K562 (cell line): Measurements from ENCODE around the gene FGF14. TPM values are rescaled to one million over a fixed set of nuclear protein-coding genes. Genes with fewer than 3 reads are reported as not detected.

ENCODE experiments used
- ATAC-seq: fragments of 200-7000 bp; cut with Tn5 transposase; 3 replicates; pipeline ENCODE4 v1.9.1; 2020; ENCODE audit warnings: moderate library complexity
- BruUV-seq: library from RNA; stranded (reverse); fragments of 400-500 nt; replicated peaks from 2 replicates; lab custom pipeline; 2021; lab: Mats Ljungman, UMichigan
- CTCF ChIA-PET: fragments of 300-600 bp; formaldehyde crosslinking; extraction: SDS; loops from one replicate; lab custom pipeline; 2021; ENCODE audit warnings: low intra/inter-chr PET ratio; lab: Yijun Ruan, JAX
- POLR2A ChIA-PET: fragments of 300-600, 350-650 bp; sonication (Branson Sonifier 250); formaldehyde crosslinking; extraction: SDS; loops from one replicate; lab custom pipeline; 2021; ENCODE audit warnings: antibody characterized with exemption, inconsistent platforms; lab: Yijun Ruan, JAX
- DNase-seq, 4 experiments: peaks; one replicate each; pipeline versions ENCODE4 v3.0.0 to v3.0.0-alpha.2; 2011 to 2018; ENCODE audit warnings: low spot score in 3 of 4, mixed read lengths in 3 of 4; ENCODE audit errors: extremely low read depth in 1 of 4
- FAIRE-seq: peaks from 2 replicates; lab custom pipeline; 2011; peaks lifted over from hg19 to GRCh38; lab: Jason Lieb, UNC
- H2AFZ ChIP-seq: 2 replicates; pipeline ENCODE4 v1.6.0; 2011; ENCODE audit warnings: low read depth, low read length, control low read depth, inconsistent platforms
- H3K27ac ChIP-seq: fragments of 200-600 bp; 3 replicates; pipeline ENCODE4 v1.8.0; 2011; ENCODE audit warnings: low read depth, mild to moderate bottlenecking, control low read depth, inconsistent platforms, low read length, moderate library complexity, mixed read lengths; ENCODE audit errors: extremely low read depth
- H3K27me3 ChIP-seq, 2 experiments: fragments of 300-600 bp in 1 of 2; 2 replicates in 1 of 2; 3 replicates in 1 of 2; pipeline versions ENCODE4 v1.6.0 to v1.8.0; 2011; ENCODE audit warnings: inconsistent platforms in 2 of 2, low read length in 2 of 2, mild to moderate bottlenecking in 1 of 2, mixed read lengths in 1 of 2, moderate library complexity in 1 of 2; ENCODE audit not compliant: control insufficient read depth in 2 of 2, insufficient read depth in 2 of 2
- H3K36me3 ChIP-seq: fragments of 300-600 bp; 3 replicates; pipeline ENCODE4 v1.8.0; 2011; ENCODE audit warnings: mild to moderate bottlenecking, low read length, inconsistent platforms; ENCODE audit not compliant: control insufficient read depth, insufficient read depth
- H3K4me1 ChIP-seq, 2 experiments: fragments of 200-600 bp in 1 of 2; replicated peaks in 1 of 2; 2 replicates in 1 of 2; 3 replicates in 1 of 2; pipeline versions ENCODE4 v1.5.1 to v1.8.0; 2011; ENCODE audit warnings: inconsistent platforms in 2 of 2, low read length in 2 of 2, mild to moderate bottlenecking in 1 of 2, mixed read lengths in 1 of 2, moderate library complexity in 1 of 2; ENCODE audit not compliant: control insufficient read depth in 2 of 2, insufficient read depth in 2 of 2
- H3K4me2 ChIP-seq: 2 replicates; pipeline ENCODE4 v1.6.1; 2011; ENCODE audit warnings: low read length, control low read depth, inconsistent platforms, mixed read lengths; ENCODE audit not compliant: insufficient read depth
- H3K4me3 ChIP-seq: fragments of 200-600 bp; sonication (generic), shearing (Covaris generic); 2 replicates; pipeline ENCODE4 v1.5.1; 2016; ENCODE audit warnings: control low read depth, inconsistent platforms
- H3K79me2 ChIP-seq: fragments of 200-600 bp; 3 replicates; pipeline ENCODE4 v1.8.0; 2011; ENCODE audit warnings: low read length, inconsistent platforms; ENCODE audit not compliant: control insufficient read depth, insufficient read depth
- H3K9ac ChIP-seq, 2 experiments: 2 replicates each; pipeline versions ENCODE4 v1.6.0 to v1.6.1; 2011; ENCODE audit warnings: low read depth in 2 of 2, low read length in 2 of 2, control low read depth in 1 of 2, inconsistent platforms in 1 of 2, mild to moderate bottlenecking in 1 of 2, mixed read lengths in 1 of 2; ENCODE audit not compliant: insufficient read depth in 1 of 2
- H3K9me1 ChIP-seq: one replicate; pipeline ENCODE4 v1.6.0; 2011; ENCODE audit warnings: inconsistent platforms, mild to moderate bottlenecking, low read length, moderate library complexity; ENCODE audit not compliant: control insufficient read depth, insufficient read depth
- H3K9me3 ChIP-seq: replicated peaks from 2 replicates; pipeline ENCODE4 v1.5.1; 2011; ENCODE audit warnings: low read depth, low read length, inconsistent platforms; ENCODE audit not compliant: control insufficient read depth, insufficient read depth
- H4K20me1 ChIP-seq: replicated peaks from 2 replicates; pipeline ENCODE4 v1.6.1; 2011; ENCODE audit warnings: low read length, inconsistent platforms, mixed read lengths; ENCODE audit not compliant: control insufficient read depth, insufficient read depth
- CHCHD3 ChIP-seq: fragments of 250-450 bp; sonication (Bioruptor Pico); IDR thresholded peaks from 2 replicates; pipeline ENCODE4 v2.1.2; 2022; ENCODE audit warnings: mild to moderate bottlenecking
- EWSR1 ChIP-seq: fragments of 450-650 bp; IDR thresholded peaks from 2 replicates; pipeline ENCODE4 v1.6.1; 2018; ENCODE audit warnings: borderline replicate concordance, mild to moderate bottlenecking, low read depth, moderate library complexity; ENCODE audit not compliant: partially characterized antibody
- HNRNPK ChIP-seq: fragments of 200-400 bp; formaldehyde crosslinking; IDR thresholded peaks from one replicate; pipeline ENCODE4 v1.6.1; 2018; ENCODE audit warnings: mild to moderate bottlenecking, low read depth, low read length; ENCODE audit not compliant: poor library complexity, severe bottlenecking
- SMARCA4 ChIP-seq: fragments of 450-650 bp; IDR thresholded peaks from 2 replicates; pipeline ENCODE4 v1.6.1; 2016
- ZNF212 ChIP-seq: fragments of 450-650 bp; formaldehyde crosslinking; IDR thresholded peaks from 2 replicates; pipeline ENCODE4 v1.4.0; 2020; ENCODE audit warnings: mild to moderate bottlenecking
- ZSCAN29 ChIP-seq: fragments of 450-650 bp; IDR thresholded peaks from 2 replicates; pipeline ENCODE4 v1.6.1; 2017
- WGBS: fragments of 100-300 bp; shearing (Covaris generic); methylation state at CpG from one replicate; pipeline ENCODE4 v1.1.6; 2016; ENCODE audit warnings: low coverage, mixed read lengths; ENCODE audit not compliant: insufficient coverage; ENCODE audit errors: missing lambda C conversion rate; 5-methylcytosine and 5-hydroxymethylcytosine counted together
- in situ Hi-C: fragments of 300-500 bp; cut with MboI; formaldehyde crosslinking; loops from 4 replicates; pipeline ENCODE4 v1.15.0; 2018; ENCODE audit warnings: inconsistent platforms, mixed read lengths
- intact Hi-C: fragments of 100-400 bp; cut with micrococcal nuclease; formaldehyde crosslinking; loops from 2 replicates; pipeline ENCODE4 v1.14.2; 2022
- polyA plus RNA-seq, 8 experiments: library from polyadenylated mRNA; depleted of rRNA in 4 of 8; stranded (reverse) in 5 of 8; unstranded in 3 of 8; fragments of >200 nt; fragmentation: Nextera tagmentation in 2 of 8; fragmentation: Illumina TruSeq in 1 of 8; extraction: Ambion mirVana in 2 of 8; extraction: Trizol in 1 of 8; gene quantifications; 2 replicates each; pipeline versions ENCODE4 v1.2.1 to v1.2.3, GENCODE V29; 2011 to 2014; ENCODE audit warnings: inconsistent platforms in 1 of 8, missing spikeins in 1 of 8
- total RNA-seq, 7 experiments: library from RNA; depleted of rRNA in 6 of 7; stranded (reverse); fragments of >200 nt in 6 of 7; fragmentation: Illumina TruSeq in 2 of 7; extraction: Trizol in 2 of 7; gene quantifications; 2 replicates each; pipeline versions ENCODE4 v1.2.1 to v1.2.3, GENCODE V29; 2011 to 2021; ENCODE audit warnings: low replicate concordance in 1 of 7
- TF ChIP-seq, protein P1 (sequence below): fragments of 250-450 bp; sonication (Bioruptor Pico); IDR thresholded peaks from 2 replicates; pipeline ENCODE4 v1.5.0; 2020; ENCODE audit warnings: mild to moderate bottlenecking, borderline replicate concordance
- TF ChIP-seq, protein P2 (sequence below), 3 experiments: fragments of 200-800 bp in 1 of 3; sonication (Bioruptor generic) in 1 of 3; sonication (generic) in 1 of 3; formaldehyde crosslinking in 1 of 3; IDR thresholded peaks; 2 replicates each; pipeline versions ENCODE4 v1.6.1 to v1.8.0; 2016 to 2022; ENCODE audit warnings: mild to moderate bottlenecking in 2 of 3, missing compliant biosample characterization in 2 of 3, missing genetic modification characterization in 2 of 3, missing genetic modification reagents in 1 of 3
- TF ChIP-seq, protein P3 (sequence below): fragments of 250-450 bp; sonication (Bioruptor Pico); IDR thresholded peaks from 2 replicates; pipeline ENCODE4 v1.5.1; 2021; ENCODE audit warnings: mild to moderate bottlenecking
- TF ChIP-seq, protein P4 (sequence below): fragments of 450-650 bp; formaldehyde crosslinking; IDR thresholded peaks from 2 replicates; pipeline ENCODE4 v1.4.0; 2020; ENCODE audit warnings: mild to moderate bottlenecking, moderate library complexity

The FGF14 gene
- total and polyA plus RNA-seq, 9 of the 15 experiments (the other 6 are each of a cell fraction or from before 2014, with no cell fraction given), result not detected

DNA sequence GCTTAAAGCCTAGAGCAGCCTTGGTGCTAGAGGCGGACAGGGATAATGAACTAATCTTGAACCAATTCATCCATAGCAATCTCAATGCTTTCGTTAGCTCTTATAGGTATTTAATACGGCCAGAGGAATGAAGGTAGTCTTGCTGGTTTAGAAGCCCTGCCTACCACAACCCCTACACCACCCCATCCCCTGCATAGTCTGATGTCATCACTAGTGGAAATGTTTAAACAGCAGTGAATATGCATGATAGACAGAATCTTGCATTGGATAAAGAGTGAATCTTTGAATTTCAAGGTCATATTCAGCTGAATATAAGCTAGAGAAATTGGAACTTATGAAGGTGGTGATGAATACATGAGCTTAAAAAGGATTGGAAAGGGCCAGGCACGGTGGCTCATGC, 627.5 kb downstream of the FGF14 start:
- H4K20me1 ChIP-seq, result no peaks in the 10 kb centered on the region
- no peak for ATAC-seq
- no peaks in the 10 kb centered on the region for H3K79me2 ChIP-seq
- no peak overlapping the region for H3K4me2 ChIP-seq
- no peaks in the 10 kb centered on the region for H3K27me3 ChIP-seq
- POLR2A ChIA-PET, result no interaction called here
- intact Hi-C loops (no loop called here), in situ Hi-C loops (no loop called here)
- DNase-seq, result no peak
- no peaks in the 10 kb centered on the region for H3K36me3 ChIP-seq
- TF ChIP-seq EWSR1, result no peak
- TF ChIP-seq, protein P1, sequence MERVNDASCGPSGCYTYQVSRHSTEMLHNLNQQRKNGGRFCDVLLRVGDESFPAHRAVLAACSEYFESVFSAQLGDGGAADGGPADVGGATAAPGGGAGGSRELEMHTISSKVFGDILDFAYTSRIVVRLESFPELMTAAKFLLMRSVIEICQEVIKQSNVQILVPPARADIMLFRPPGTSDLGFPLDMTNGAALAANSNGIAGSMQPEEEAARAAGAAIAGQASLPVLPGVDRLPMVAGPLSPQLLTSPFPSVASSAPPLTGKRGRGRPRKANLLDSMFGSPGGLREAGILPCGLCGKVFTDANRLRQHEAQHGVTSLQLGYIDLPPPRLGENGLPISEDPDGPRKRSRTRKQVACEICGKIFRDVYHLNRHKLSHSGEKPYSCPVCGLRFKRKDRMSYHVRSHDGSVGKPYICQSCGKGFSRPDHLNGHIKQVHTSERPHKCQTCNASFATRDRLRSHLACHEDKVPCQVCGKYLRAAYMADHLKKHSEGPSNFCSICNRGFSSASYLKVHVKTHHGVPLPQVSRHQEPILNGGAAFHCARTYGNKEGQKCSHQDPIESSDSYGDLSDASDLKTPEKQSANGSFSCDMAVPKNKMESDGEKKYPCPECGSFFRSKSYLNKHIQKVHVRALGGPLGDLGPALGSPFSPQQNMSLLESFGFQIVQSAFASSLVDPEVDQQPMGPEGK, result no peak
- no peak overlapping the region for H2AFZ ChIP-seq
- 0% methylated on average over 3 of the region's 4 CpGs for WGBS
- CTCF ChIA-PET, result no interaction called here
- no peak overlapping the region for H3K9ac ChIP-seq
- no peak for FAIRE-seq
- no peaks in the 10 kb centered on the region for H3K9me1 ChIP-seq
- no TSS peak for BruUV-seq
- no peaks in the 10 kb centered on the region for H3K9me3 ChIP-seq
- no peak overlapping the region for H3K4me3 ChIP-seq
- H3K27ac ChIP-seq, result no peak overlapping the region
- H3K4me1 ChIP-seq, result no peaks in the 10 kb centered on the region

DNA sequence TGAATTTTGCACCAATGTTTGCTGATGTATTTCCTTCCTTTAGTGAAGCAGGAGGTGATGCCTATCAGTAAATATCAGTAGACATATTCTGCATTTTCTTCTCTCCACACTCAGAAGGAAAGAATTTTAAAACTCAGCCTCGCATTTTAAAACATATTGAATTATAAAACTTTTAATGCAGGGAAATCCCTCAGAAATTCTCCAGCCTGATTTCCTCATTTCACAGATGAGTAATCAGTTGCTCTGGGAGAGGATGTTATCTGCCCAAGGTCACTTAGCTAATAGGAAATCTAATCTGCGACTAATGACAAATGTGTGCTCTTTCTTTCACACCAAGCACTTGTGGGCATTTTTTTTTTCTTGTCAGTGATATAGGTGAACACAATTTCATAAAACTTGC, 628.8 kb downstream of the FGF14 start:
- Histone ChIP-seq H3K9me3 (no peaks in the 10 kb centered on the region), H3K79me2 (no peaks in the 10 kb centered on the region), H3K27me3 (no peaks in the 10 kb centered on the region), H3K27ac (no peak overlapping the region), H3K4me3 (no peak overlapping the region), H3K36me3 (no peaks in the 10 kb centered on the region), H3K9ac (no peak overlapping the region), H4K20me1 (no peaks in the 10 kb centered on the region), H3K4me1 (no peaks in the 10 kb centered on the region), H2AFZ (no peak overlapping the region), H3K4me2 (no peak overlapping the region), H3K9me1 (no peaks in the 10 kb centered on the region)
- 0% methylated on average over 1 of the region's 2 CpGs for WGBS
- no peak for ATAC-seq
- in situ Hi-C loops, result no loop called here
- DNase-seq, result no peak
- POLR2A ChIA-PET, result no interaction called here
- no TSS peak for BruUV-seq
- no peak for FAIRE-seq
- intact Hi-C loops, result no loop called here
- CTCF ChIA-PET, result no interaction called here
- TF ChIP-seq, protein P2, sequence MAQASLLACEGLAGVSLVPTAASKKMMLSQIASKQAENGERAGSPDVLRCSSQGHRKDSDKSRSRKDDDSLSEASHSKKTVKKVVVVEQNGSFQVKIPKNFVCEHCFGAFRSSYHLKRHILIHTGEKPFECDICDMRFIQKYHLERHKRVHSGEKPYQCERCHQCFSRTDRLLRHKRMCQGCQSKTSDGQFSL (CRISPR knock-in tag; IDR thresholded peaks at IDR 0.05), result no peak
- TF ChIP-seq, protein P2 (tag; IDR thresholded peaks at IDR 0.05), result no peak
- TF ChIP-seq, protein P3, sequence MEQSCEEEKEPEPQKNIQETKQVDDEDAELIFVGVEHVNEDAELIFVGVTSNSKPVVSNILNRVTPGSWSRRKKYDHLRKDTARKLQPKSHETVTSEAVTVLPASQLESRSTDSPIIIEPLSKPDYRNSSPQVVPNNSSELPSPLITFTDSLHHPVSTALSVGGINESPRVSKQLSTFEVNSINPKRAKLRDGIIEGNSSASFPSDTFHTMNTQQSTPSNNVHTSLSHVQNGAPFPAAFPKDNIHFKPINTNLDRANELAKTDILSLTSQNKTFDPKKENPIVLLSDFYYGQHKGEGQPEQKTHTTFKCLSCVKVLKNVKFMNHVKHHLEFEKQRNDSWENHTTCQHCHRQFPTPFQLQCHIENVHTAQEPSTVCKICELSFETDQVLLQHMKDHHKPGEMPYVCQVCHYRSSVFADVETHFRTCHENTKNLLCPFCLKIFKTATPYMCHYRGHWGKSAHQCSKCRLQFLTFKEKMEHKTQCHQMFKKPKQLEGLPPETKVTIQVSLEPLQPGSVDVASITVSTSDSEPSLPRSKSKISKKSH, result no peak
- TF ChIP-seq ZSCAN29 (no peak), SMARCA4 (no peak), CHCHD3 (no peak), HNRNPK (no peak), ZNF212 (no peak)
- TF ChIP-seq, protein P4, sequence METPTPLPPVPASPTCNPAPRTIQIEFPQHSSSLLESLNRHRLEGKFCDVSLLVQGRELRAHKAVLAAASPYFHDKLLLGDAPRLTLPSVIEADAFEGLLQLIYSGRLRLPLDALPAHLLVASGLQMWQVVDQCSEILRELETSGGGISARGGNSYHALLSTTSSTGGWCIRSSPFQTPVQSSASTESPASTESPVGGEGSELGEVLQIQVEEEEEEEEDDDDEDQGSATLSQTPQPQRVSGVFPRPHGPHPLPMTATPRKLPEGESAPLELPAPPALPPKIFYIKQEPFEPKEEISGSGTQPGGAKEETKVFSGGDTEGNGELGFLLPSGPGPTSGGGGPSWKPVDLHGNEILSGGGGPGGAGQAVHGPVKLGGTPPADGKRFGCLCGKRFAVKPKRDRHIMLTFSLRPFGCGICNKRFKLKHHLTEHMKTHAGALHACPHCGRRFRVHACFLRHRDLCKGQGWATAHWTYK (CRISPR knock-in tag), result no peak
